Measurements from ENCODE around the gene ACACB.
A peak's percentile ranks its signal among the peaks of the same experiment; 100 is the strongest.

ACACB gene

GRCh38 chr12:109258607-109259544, 142.5 kb downstream of the ACACB start:
- DNase-seq, result no peak

- no peak for DNase-seq
Measured at GRCh38 chr12:109259545-109259895, 143.1 kb downstream of the ACACB start.

GRCh38 chr12:109261087-109261486, 144.7 kb downstream of the ACACB start:
- DNase-seq, result no peak

GRCh38 chr12:109261939-109262338, 145.6 kb downstream of the ACACB start:
- DNase-seq, result no peak

GRCh38 chr12:109263439-109263838, 147.1 kb downstream of the ACACB start:
- no peak for DNase-seq

GRCh38 chr12:109264095-109264942, 147.9 kb downstream of the ACACB start:
- peak; percentile 9 for DNase-seq

GRCh38 chr12:109264943-109265650, 148.7 kb downstream of the ACACB start:
- DNase-seq, result no peak

GRCh38 chr12:109266106-109266879, 149.9 kb downstream of the ACACB start:
- no peak for DNase-seq

GRCh38 chr12:109267361-109267760, 151.0 kb downstream of the ACACB start:
- DNase-seq, result no peak

GRCh38 chr12:109268896-109269295, 152.5 kb downstream of the ACACB start:
- no peak for DNase-seq

GRCh38 chr12:109269428-109269827, 153.0 kb downstream of the ACACB start:
- DNase-seq, result no peak

- DNase-seq, result no peak
Measured at GRCh38 chr12:109270494-109270893, 154.1 kb downstream of the ACACB start.

GRCh38 chr12:109271418-109271817, 155.0 kb downstream of the ACACB start:
- DNase-seq, result no peak

GRCh38 chr12:109273354-109273753, 157.0 kb downstream of the ACACB start:
- no peak for DNase-seq

GRCh38 chr12:109274381-109274780, 158.0 kb downstream of the ACACB start:
- DNase-seq, result no peak

GRCh38 chr12:109275173-109275572, 158.8 kb downstream of the ACACB start:
- DNase-seq, result no peak

GRCh38 chr12:109276160-109276559, 159.8 kb downstream of the ACACB start:
- no peak for DNase-seq

- no peak for DNase-seq
Measured at GRCh38 chr12:109277255-109277898, 161.0 kb downstream of the ACACB start.

- no peak for DNase-seq
Measured at GRCh38 chr12:109277899-109278762, 161.7 kb downstream of the ACACB start.

GRCh38 chr12:109278912-109279311, 162.5 kb downstream of the ACACB start:
- no peak for DNase-seq

GRCh38 chr12:109279525-109279924, 163.1 kb downstream of the ACACB start:
- DNase-seq, result no peak
